BJ (cell line): Measurements from ENCODE around the gene ZNF155. TPM values are rescaled to one million over a fixed set of nuclear protein-coding genes. Genes with fewer than 3 reads are reported as not detected.

Source experiments
- CTCF ChIA-PET: fragments of 350-600 bp; formaldehyde crosslinking; extraction: SDS; loops from one replicate; lab custom pipeline; 2021; ENCODE audit warnings: antibody characterized with exemption, inconsistent platforms; lab: Yijun Ruan, JAX
- POLR2A ChIA-PET: fragments of 300-600 bp; sonication (Branson Sonifier 250); formaldehyde crosslinking; extraction: SDS; loops from one replicate; lab custom pipeline; 2021; ENCODE audit warnings: antibody characterized with exemption; lab: Charles Lee
- DNase-seq: peaks from one replicate; pipeline ENCODE4 v3.0.0-alpha.2; 2011; ENCODE audit warnings: low read depth
- H3K27me3 ChIP-seq: 2 replicates; pipeline ENCODE4 v1.6.0; 2011; ENCODE audit warnings: low read length; ENCODE audit not compliant: control insufficient read depth, insufficient read depth
- H3K36me3 ChIP-seq: 2 replicates; pipeline ENCODE4 v1.5.1; 2011; ENCODE audit warnings: low read length; ENCODE audit not compliant: control insufficient read depth, insufficient read depth
- H3K4me3 ChIP-seq: 2 replicates; pipeline ENCODE4 v1.5.1; 2011; ENCODE audit warnings: low read depth, mild to moderate bottlenecking, control low read depth, low read length
- polyA plus RNA-seq: library from polyadenylated mRNA; depleted of rRNA; stranded (reverse); fragments of >200 nt; gene quantifications from 2 replicates; pipeline ENCODE4 v1.2.3, GENCODE V29; 2011
- TF ChIP-seq, protein P1 (sequence below): IDR thresholded peaks from 2 replicates; pipeline ENCODE4 v1.5.1; 2011; ENCODE audit warnings: low read depth, mild to moderate bottlenecking, control low read depth, inconsistent platforms, low read length, moderate library complexity; ENCODE audit not compliant: insufficient read depth

ZNF155 gene
- polyA plus RNA-seq, 1 experiment = 2.4 TPM

DNA sequence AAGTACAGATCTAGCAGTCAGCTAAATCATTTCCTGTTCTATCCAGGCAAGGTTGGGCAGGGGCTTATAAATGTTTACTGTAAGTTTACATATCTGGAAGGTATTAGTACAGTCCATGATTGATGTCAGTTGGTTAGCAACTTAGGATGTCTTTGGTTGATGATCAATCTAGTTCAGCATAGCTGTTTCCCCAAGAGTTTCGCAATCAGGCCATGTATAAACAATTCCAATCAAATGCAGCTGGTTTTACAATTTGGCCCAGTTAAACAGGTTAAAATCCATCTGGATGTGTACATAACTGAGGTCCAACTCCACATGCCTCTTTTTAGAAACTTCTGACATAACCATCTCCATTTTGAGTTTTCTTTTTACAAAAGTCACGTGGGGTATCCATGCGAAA, 26.1 kb upstream of the ZNF155 start:
- Histone ChIP-seq H3K36me3 (peaks cover 1% of the 10 kb centered on the region; the same call in 1 of the 2 replicates), H3K4me3 (no peak overlapping the region), H3K27me3 (no peaks in the 10 kb centered on the region)
- ChIA-PET POLR2A (no interaction called here), CTCF (no interaction called here)
- TF ChIP-seq, protein P1, sequence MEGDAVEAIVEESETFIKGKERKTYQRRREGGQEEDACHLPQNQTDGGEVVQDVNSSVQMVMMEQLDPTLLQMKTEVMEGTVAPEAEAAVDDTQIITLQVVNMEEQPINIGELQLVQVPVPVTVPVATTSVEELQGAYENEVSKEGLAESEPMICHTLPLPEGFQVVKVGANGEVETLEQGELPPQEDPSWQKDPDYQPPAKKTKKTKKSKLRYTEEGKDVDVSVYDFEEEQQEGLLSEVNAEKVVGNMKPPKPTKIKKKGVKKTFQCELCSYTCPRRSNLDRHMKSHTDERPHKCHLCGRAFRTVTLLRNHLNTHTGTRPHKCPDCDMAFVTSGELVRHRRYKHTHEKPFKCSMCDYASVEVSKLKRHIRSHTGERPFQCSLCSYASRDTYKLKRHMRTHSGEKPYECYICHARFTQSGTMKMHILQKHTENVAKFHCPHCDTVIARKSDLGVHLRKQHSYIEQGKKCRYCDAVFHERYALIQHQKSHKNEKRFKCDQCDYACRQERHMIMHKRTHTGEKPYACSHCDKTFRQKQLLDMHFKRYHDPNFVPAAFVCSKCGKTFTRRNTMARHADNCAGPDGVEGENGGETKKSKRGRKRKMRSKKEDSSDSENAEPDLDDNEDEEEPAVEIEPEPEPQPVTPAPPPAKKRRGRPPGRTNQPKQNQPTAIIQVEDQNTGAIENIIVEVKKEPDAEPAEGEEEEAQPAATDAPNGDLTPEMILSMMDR = no peak
- peak; percentile 56 for DNase-seq

DNA sequence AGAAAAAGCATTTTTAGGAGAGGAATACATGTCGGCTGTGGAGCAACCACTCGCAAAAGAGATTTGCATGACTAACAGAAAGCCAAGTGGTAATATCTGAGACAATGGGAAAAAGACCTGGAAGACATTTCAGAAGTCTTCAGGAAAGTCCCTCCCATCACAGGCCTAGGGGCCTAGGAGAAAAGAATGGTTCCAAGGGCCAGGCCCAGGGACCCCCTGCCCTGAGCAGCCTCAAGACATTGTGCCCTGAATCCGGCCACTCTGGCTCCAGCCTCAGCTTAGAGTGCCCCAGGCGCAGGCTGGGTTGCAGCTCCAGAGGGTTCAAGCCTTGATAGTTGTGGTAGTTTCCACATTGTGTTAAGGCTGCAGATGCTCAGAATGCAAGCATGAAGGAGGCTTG, 23.6 kb upstream of the ZNF155 start:
- no peaks in the 10 kb centered on the region for H3K27me3 ChIP-seq
- H3K36me3 ChIP-seq = peaks cover 6% of the 10 kb centered on the region
- POLR2A ChIA-PET = no interaction called here
- no peak overlapping the region for H3K4me3 ChIP-seq
- CTCF ChIA-PET = no interaction called here
- no peak for DNase-seq
- TF ChIP-seq, protein P1 = no peak

DNA sequence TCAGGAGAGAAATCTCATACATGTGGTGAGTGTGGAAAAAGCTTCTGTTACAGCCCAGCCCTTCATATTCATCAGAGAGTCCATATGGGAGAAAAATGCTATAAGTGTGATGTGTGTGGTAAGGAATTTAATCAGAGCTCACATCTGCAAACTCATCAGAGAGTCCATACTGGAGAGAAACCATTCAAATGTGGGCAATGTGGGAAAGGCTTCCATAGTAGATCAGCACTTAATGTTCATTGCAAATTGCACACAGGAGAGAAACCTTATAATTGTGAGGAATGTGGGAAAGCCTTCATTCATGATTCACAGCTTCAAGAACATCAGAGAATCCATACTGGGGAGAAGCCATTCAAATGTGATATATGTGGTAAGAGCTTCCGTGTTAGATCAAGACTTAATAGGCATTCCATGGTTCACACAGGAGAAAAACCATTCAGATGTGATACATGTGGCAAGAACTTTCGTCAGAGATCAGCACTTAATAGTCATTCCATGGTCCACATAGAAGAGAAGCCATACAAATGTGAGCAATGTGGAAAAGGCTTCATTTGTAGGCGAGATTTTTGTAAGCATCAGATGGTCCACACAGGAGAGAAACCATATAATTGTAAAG, 17.8 kb upstream of the ZNF155 start:
- DNase-seq = no peak
- no peak overlapping the region for H3K4me3 ChIP-seq
- POLR2A ChIA-PET = no interaction called here
- no peaks in the 10 kb centered on the region for H3K27me3 ChIP-seq
- TF ChIP-seq, protein P1 = no peak
- CTCF ChIA-PET = interaction anchor here (1.1 kb wide), 1 partner anchor 474 kb away, joined by 4 read pairs; no protein-coding TSS in a partner anchor
- H3K36me3 ChIP-seq = peaks cover 23% of the 10 kb centered on the region

DNA sequence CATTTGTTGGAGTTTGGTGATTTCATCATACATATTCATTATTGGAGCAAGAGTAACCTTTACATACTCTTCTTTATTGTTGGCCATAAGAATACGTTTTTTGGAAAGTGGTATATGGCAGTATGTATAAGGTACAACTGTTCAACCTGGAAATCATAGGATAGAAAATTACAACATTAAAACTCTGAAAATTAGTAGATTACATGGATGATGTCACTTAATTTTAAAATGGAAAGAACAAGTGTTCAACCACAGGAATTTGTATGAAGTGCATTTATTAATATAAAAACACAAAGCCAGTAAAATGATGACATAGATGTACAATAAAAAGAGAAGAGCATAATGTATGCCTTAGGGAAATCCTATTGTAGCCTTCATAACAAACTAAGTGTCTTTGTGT, 7.3 kb upstream of the ZNF155 start:
- no peak overlapping the region for H3K4me3 ChIP-seq
- ChIA-PET POLR2A (no interaction called here), CTCF (no interaction called here)
- DNase-seq = no peak
- TF ChIP-seq, protein P1 = no peak
- no peaks in the 10 kb centered on the region for H3K27me3 ChIP-seq
- H3K36me3 ChIP-seq = no peaks in the 10 kb centered on the region

DNA sequence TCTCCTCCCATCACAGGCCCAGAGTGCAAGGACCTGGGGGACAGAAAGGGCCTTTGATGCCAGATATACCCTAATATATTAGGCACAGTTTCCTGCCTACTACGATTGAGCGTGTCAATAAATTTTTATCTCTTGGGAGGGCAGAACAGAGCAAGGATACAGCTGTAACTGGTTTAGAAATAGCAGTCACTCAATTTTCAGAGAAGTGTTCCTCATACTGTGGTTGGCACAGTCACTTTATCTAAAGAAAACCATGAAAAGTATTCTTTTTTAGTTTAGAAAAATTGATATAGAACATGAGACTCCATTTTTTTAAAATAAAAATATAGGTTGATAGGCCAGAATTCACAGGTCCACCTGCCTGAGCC, 460 bp upstream of the ZNF155 start:
- CTCF ChIA-PET = no interaction called here
- H3K36me3 ChIP-seq = no peaks in the 10 kb centered on the region
- H3K27me3 ChIP-seq = no peaks in the 10 kb centered on the region
- peak overlapping the region; percentile 75 for H3K4me3 ChIP-seq
- DNase-seq = no peak
- POLR2A ChIA-PET = no interaction called here
- TF ChIP-seq, protein P1 = no peak
